ENCODE measurements around the gene HGS. TPM values are rescaled to one million over a fixed set of nuclear protein-coding genes. Genes with fewer than 3 reads are reported as not detected.

The HGS gene
- total RNA-seq, 2 donors from 2014 or later, result 114 to 130 TPM

- no peaks in the 10 kb centered on the region for H3K9me3 Mint-ChIP-seq
- Histone ChIP-seq H3K4me3 (ENCODE audit: low read length) (no peak overlapping the region), H3K27me3 (ENCODE audit: control insufficient read depth, insufficient read depth, low read length, poor library complexity, severe bottlenecking) (no peaks in the 10 kb centered on the region), H3K4me1 (ENCODE audit: control insufficient read depth, insufficient read depth, low read length) (peaks cover 11% of the 10 kb centered on the region), H3K9ac (ENCODE audit: extremely low read depth, low read length, poor library complexity, severe bottlenecking) (no peak overlapping the region), H3K36me3 (ENCODE audit: control insufficient read depth, insufficient read depth, low read length) (peaks cover 5% of the 10 kb centered on the region), H3K9me3 (ENCODE audit: control insufficient read depth, low read length) (no peaks in the 10 kb centered on the region), H3K27ac (ENCODE audit: low read depth, low read length) (no peak overlapping the region)
- TF ChIP-seq CTCF (conservative IDR thresholded peaks at IDR 0.05), result no peak
- DNase-seq, result no peak
- H3K36me3 Mint-ChIP-seq (ENCODE audit: low read depth), result peaks cover 8% of the 10 kb centered on the region
- H3K4me3 Mint-ChIP-seq, result no peak overlapping the region
- WGBS, 2 experiments (ENCODE audit: insufficient coverage in 1 of 2, insufficient read length in 1 of 2), result 90 to 94% methylated on average over 8 to 9 of the region's 9 CpGs
- H3K4me1 Mint-ChIP-seq, result no peaks in the 10 kb centered on the region
- H3K27me3 Mint-ChIP-seq (ENCODE audit: insufficient read depth), result no peaks in the 10 kb centered on the region
- H3K27ac Mint-ChIP-seq, result no peak overlapping the region
These were observed 23.4 kb upstream of the HGS start for GRCh38 chr17:81660441-81660840.

- Histone ChIP-seq H3K9ac (ENCODE audit: extremely low read depth, low read length, poor library complexity, severe bottlenecking) (no peak overlapping the region), H3K4me3 (ENCODE audit: low read length) (no peak overlapping the region), H3K4me1 (ENCODE audit: control insufficient read depth, insufficient read depth, low read length) (peaks cover 5% of the 10 kb centered on the region), H3K9me3 (ENCODE audit: control insufficient read depth, low read length) (no peaks in the 10 kb centered on the region), H3K27me3 (ENCODE audit: control insufficient read depth, insufficient read depth, low read length, poor library complexity, severe bottlenecking) (no peaks in the 10 kb centered on the region), H3K27ac (ENCODE audit: low read depth, low read length) (no peak overlapping the region), H3K36me3 (ENCODE audit: control insufficient read depth, insufficient read depth, low read length) (peaks cover 5% of the 10 kb centered on the region)
- no peak overlapping the region for H3K4me3 Mint-ChIP-seq
- 94 to 100% methylated on average over 1 to 4 of the region's 4 CpGs for WGBS, 2 experiments (ENCODE audit: insufficient coverage in 1 of 2, insufficient read length in 1 of 2)
- DNase-seq, result no peak
- H3K9me3 Mint-ChIP-seq, result no peaks in the 10 kb centered on the region
- no peaks in the 10 kb centered on the region for H3K27me3 Mint-ChIP-seq (ENCODE audit: insufficient read depth)
- H3K36me3 Mint-ChIP-seq (ENCODE audit: low read depth), result peaks cover 9% of the 10 kb centered on the region
- H3K4me1 Mint-ChIP-seq, result peaks cover under 1% of the 10 kb centered on the region
- no peak overlapping the region for H3K27ac Mint-ChIP-seq
- TF ChIP-seq CTCF (conservative IDR thresholded peaks at IDR 0.05), result no peak
These were observed 21.8 kb upstream of the HGS start for GRCh38 chr17:81662002-81662401.

DNA sequence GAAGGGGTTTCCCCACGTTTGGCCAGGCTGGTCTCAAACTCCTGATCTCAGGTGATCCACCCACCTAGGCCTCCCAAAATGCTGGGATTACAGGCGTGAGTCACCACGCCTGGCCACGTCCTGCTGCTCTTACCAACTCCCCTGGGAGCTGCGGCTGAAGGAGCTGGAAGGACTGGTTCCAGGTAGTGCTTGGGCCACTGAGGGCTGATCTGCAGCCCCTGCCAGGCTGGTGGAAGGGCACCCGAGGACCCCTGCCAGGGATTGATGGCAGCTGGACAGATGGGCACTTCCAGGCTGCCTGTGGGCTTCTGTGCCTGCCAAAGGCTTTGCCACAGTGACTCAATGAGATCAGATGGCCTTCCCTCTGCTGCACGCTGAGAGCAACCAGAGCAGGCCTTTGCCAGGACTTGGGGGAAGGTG lies 19.8 kb upstream of the HGS start:
- no peak overlapping the region for H3K4me3 ChIP-seq (ENCODE audit: low read length)
- peaks cover 22% of the 10 kb centered on the region for H3K36me3 Mint-ChIP-seq (ENCODE audit: low read depth)
- no peak overlapping the region for H3K27ac Mint-ChIP-seq
- no peaks in the 10 kb centered on the region for H3K9me3 ChIP-seq (ENCODE audit: control insufficient read depth, low read length)
- H3K36me3 ChIP-seq (ENCODE audit: control insufficient read depth, insufficient read depth, low read length), result peaks cover 20% of the 10 kb centered on the region
- no peak for DNase-seq
- H3K9ac ChIP-seq (ENCODE audit: extremely low read depth, low read length, poor library complexity, severe bottlenecking), result no peak overlapping the region
- TF ChIP-seq CTCF (conservative IDR thresholded peaks at IDR 0.05), result no peak
- peaks cover 15% of the 10 kb centered on the region for H3K4me1 ChIP-seq (ENCODE audit: control insufficient read depth, insufficient read depth, low read length)
- WGBS, 2 experiments (ENCODE audit: insufficient coverage in 1 of 2, insufficient read length in 1 of 2), result 89 to 96% methylated on average over 3 to 7 of the region's 7 CpGs
- peaks cover 13% of the 10 kb centered on the region for H3K4me1 Mint-ChIP-seq
- H3K4me3 Mint-ChIP-seq, result no peak overlapping the region
- no peak overlapping the region for H3K27ac ChIP-seq (ENCODE audit: low read depth, low read length)
- no peaks in the 10 kb centered on the region for H3K27me3 ChIP-seq (ENCODE audit: control insufficient read depth, insufficient read depth, low read length, poor library complexity, severe bottlenecking)
- no peaks in the 10 kb centered on the region for H3K9me3 Mint-ChIP-seq
- H3K27me3 Mint-ChIP-seq (ENCODE audit: insufficient read depth), result no peaks in the 10 kb centered on the region
